PC-9 (cell line): ENCODE data around the gene WDR7. TPM values are rescaled to one million over a fixed set of nuclear protein-coding genes. Genes with fewer than 3 reads are reported as not detected.

Experiments
- BruUV-seq: library from RNA; stranded (reverse); fragments of 400-500 nt; replicated peaks from 2 replicates; lab custom pipeline; 2021; lab: Mats Ljungman, UMichigan
- CTCF ChIA-PET: fragments of 300-600 bp; sonication (Branson Sonifier 250); formaldehyde crosslinking; loops from one replicate; lab custom pipeline; 2022; ENCODE audit warnings: antibody characterized with exemption; lab: Charles Lee
- POLR2A ChIA-PET: fragments of 300-600 bp; sonication (Branson Sonifier 250); formaldehyde crosslinking; loops from one replicate; lab custom pipeline; 2022; ENCODE audit warnings: antibody characterized with exemption; ENCODE audit not compliant: unreplicated experiment; lab: Charles Lee
- DNase-seq, 2 experiments: peaks; one replicate each; pipeline versions ENCODE4 v3.0.0 to v3.0.0-alpha.2; 2015 to 2022; ENCODE audit warnings: mixed read lengths in 1 of 2
- H2AFZ ChIP-seq: fragments of 200-600 bp; sonication (generic); 2 replicates; pipeline ENCODE4 v1.8.1; 2017; ENCODE audit warnings: antibody characterized with exemption
- H3F3A ChIP-seq: fragments of 200-600 bp; sonication (generic); 2 replicates; pipeline ENCODE4 v1.8.1; 2017; ENCODE audit warnings: antibody characterized with exemption, mild to moderate bottlenecking, low read depth; ENCODE audit not compliant: insufficient read depth
- H3K27ac ChIP-seq: fragments of 200-600 bp; sonication (generic); 2 replicates; pipeline ENCODE4 v1.6.1; 2016; ENCODE audit warnings: mixed run types
- H3K27me3 ChIP-seq: fragments of 200-600 bp; sonication (generic); 2 replicates; pipeline ENCODE4 v1.6.1; 2016; ENCODE audit warnings: low read depth, mixed run types; ENCODE audit not compliant: insufficient read depth
- H3K36me3 ChIP-seq: fragments of 200-600 bp; sonication (generic); 2 replicates; pipeline ENCODE4 v1.6.1; 2016; ENCODE audit warnings: low read depth, mixed run types
- H3K4me1 ChIP-seq: fragments of 200-600 bp; sonication (generic); replicated peaks from 2 replicates; pipeline ENCODE4 v1.6.1; 2016; ENCODE audit warnings: mixed run types; ENCODE audit not compliant: insufficient read depth
- H3K4me2 ChIP-seq: fragments of 200-600 bp; sonication (generic); 2 replicates; pipeline ENCODE4 v1.6.1; 2017; ENCODE audit warnings: mixed run types
- H3K4me3 ChIP-seq: fragments of 200-600 bp; sonication (generic); 2 replicates; pipeline ENCODE4 v1.6.1; 2016; ENCODE audit warnings: mixed run types
- H3K79me2 ChIP-seq: fragments of 200-600 bp; sonication (generic); 2 replicates; pipeline ENCODE4 v1.6.1; 2017; ENCODE audit warnings: low read depth, mixed run types
- H3K9me2 ChIP-seq: fragments of 200-600 bp; sonication (generic); 2 replicates; pipeline ENCODE4 v1.8.1; 2017; ENCODE audit warnings: mild to moderate bottlenecking; ENCODE audit not compliant: insufficient read depth
- H3K9me3 ChIP-seq: fragments of 200-600 bp; sonication (generic); 2 replicates; pipeline ENCODE4 v1.8.1; 2016; ENCODE audit warnings: low read depth; ENCODE audit not compliant: insufficient read depth
- H4K20me1 ChIP-seq: fragments of 200-600 bp; sonication (generic); 2 replicates; pipeline ENCODE4 v1.8.1; 2017; ENCODE audit not compliant: insufficient read depth
- EZH2 ChIP-seq: fragments of 200-600 bp; sonication (generic); IDR thresholded peaks from 2 replicates; pipeline ENCODE4 v1.8.0; 2017; ENCODE audit warnings: antibody characterized with exemption, low read depth
- intact Hi-C: fragments of 100-400 bp; cut with micrococcal nuclease; formaldehyde crosslinking; loops from one replicate; pipeline ENCODE4 v1.10.0; 2022; ENCODE audit not compliant: unreplicated experiment
- total RNA-seq: library from RNA; stranded (reverse); gene quantifications from 2 replicates; pipeline ENCODE4 v1.2.3, GENCODE V29; 2021
- TF ChIP-seq, protein P1 (sequence below): fragments of 200-600 bp; sonication (generic); conservative IDR thresholded peaks from 2 replicates; pipeline ENCODE4 v1.6.1; 2017; ENCODE audit warnings: mixed run types, antibody characterized with exemption, mild to moderate bottlenecking, moderate library complexity

Gene WDR7
- total RNA-seq, 1 experiment from 2014 or later = 7.7 TPM

GRCh38 chr18:56722518-56722917, 71.4 kb downstream of the WDR7 start:
- Histone ChIP-seq H3K27ac (no peak overlapping the region), H3K9me2 (no peaks in the 10 kb centered on the region), H3K36me3 (no peaks in the 10 kb centered on the region), H3K4me2 (no peak overlapping the region), H2AFZ (no peak overlapping the region), H3K79me2 (no peaks in the 10 kb centered on the region), H3F3A (no peaks in the 10 kb centered on the region), H3K9me3 (no peaks in the 10 kb centered on the region), H3K4me1 (no peaks in the 10 kb centered on the region), H3K27me3 (no peaks in the 10 kb centered on the region), H4K20me1 (no peaks in the 10 kb centered on the region; the same call in 1 of the 2 replicates), H3K4me3 (no peak overlapping the region)
- BruUV-seq = no TSS peak
- intact Hi-C loops = no loop called here
- ChIA-PET CTCF (no interaction called here), POLR2A (no interaction called here)
- no peak for DNase-seq
- TF ChIP-seq, protein P1, sequence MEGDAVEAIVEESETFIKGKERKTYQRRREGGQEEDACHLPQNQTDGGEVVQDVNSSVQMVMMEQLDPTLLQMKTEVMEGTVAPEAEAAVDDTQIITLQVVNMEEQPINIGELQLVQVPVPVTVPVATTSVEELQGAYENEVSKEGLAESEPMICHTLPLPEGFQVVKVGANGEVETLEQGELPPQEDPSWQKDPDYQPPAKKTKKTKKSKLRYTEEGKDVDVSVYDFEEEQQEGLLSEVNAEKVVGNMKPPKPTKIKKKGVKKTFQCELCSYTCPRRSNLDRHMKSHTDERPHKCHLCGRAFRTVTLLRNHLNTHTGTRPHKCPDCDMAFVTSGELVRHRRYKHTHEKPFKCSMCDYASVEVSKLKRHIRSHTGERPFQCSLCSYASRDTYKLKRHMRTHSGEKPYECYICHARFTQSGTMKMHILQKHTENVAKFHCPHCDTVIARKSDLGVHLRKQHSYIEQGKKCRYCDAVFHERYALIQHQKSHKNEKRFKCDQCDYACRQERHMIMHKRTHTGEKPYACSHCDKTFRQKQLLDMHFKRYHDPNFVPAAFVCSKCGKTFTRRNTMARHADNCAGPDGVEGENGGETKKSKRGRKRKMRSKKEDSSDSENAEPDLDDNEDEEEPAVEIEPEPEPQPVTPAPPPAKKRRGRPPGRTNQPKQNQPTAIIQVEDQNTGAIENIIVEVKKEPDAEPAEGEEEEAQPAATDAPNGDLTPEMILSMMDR = no peak
- no peak for TF ChIP-seq EZH2

GRCh38 chr18:56723068-56723467, 71.9 kb downstream of the WDR7 start:
- Histone ChIP-seq H3K27me3 (no peaks in the 10 kb centered on the region), H3K4me3 (no peak overlapping the region), H3K36me3 (no peaks in the 10 kb centered on the region), H3K9me3 (no peaks in the 10 kb centered on the region), H3K79me2 (no peaks in the 10 kb centered on the region), H3K4me2 (no peak overlapping the region), H3K9me2 (no peaks in the 10 kb centered on the region), H3K4me1 (no peaks in the 10 kb centered on the region), H3F3A (no peaks in the 10 kb centered on the region), H3K27ac (no peak overlapping the region), H4K20me1 (no peaks in the 10 kb centered on the region; the same call in 1 of the 2 replicates), H2AFZ (no peak overlapping the region)
- TF ChIP-seq, protein P1 = no peak
- TF ChIP-seq EZH2 = no peak
- ChIA-PET CTCF (no interaction called here), POLR2A (no interaction called here)
- BruUV-seq = no TSS peak
- intact Hi-C loops = no loop called here
- DNase-seq = no peak

DNA sequence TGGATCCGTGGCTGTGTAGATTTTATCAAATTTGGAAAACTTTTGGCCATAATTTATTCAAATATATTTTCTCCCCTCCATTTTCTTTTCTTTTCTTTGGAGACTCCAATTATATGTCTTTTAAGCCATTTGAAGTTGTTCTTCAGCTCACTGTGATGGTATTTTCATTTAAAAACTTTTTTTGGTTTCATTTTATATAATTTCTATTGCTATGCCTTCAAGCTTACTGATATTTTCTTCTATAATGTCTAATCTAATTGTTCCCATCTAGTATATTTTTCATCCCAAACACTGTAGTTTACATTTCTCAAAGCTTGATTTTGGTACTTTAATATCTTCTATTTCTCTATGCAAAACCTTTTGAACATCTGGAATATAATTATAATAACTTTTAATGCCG, 72.5 kb downstream of the WDR7 start:
- no peak overlapping the region for H3K4me3 ChIP-seq

More for the DNA sequence above, 72.5 kb downstream of the WDR7 start:
- no TSS peak for BruUV-seq
- ChIA-PET CTCF (no interaction called here), POLR2A (no interaction called here)
- Histone ChIP-seq H3K9me3 (no peaks in the 10 kb centered on the region), H3K27ac (no peak overlapping the region), H3K4me2 (no peak overlapping the region), H2AFZ (no peak overlapping the region), H3K9me2 (no peaks in the 10 kb centered on the region), H3F3A (no peaks in the 10 kb centered on the region), H3K27me3 (no peaks in the 10 kb centered on the region), H3K4me1 (no peaks in the 10 kb centered on the region), H3K36me3 (no peaks in the 10 kb centered on the region), H3K79me2 (no peaks in the 10 kb centered on the region), H4K20me1 (no peaks in the 10 kb centered on the region; the same call in 1 of the 2 replicates)
- DNase-seq = no peak
- TF ChIP-seq, protein P1 = no peak
- TF ChIP-seq EZH2 = no peak
- intact Hi-C loops = no loop called here
